Measurements from ENCODE around the gene RBM4.
A peak's percentile ranks its signal among the peaks of the same experiment; 100 is the strongest.

RBM4 gene

DNA sequence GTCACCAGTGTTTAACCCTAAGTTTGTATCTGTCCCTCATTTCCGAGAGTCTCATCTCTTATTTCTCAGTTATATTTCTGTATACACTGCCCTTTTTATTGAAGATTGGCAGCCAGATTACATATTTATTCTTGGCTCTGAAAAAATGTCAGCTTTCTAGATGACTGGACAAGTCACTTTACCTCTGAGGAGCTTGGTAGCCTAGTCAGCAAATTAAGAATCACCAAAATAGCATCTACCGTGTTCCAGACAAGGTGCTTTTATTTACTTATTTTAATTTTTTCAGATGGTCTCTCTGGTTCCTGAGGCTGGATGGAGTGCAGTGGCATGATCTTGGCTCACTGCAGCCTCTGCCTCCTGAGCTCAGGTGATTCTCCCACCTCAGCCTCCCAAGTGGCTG, 5.6 kb upstream of the RBM4 start:
- no peaks in the 10 kb centered on the region for H3K9me3 ChIP-seq (ENCODE audit: insufficient read depth, low read length, severe bottlenecking)
- H3K36me3 ChIP-seq (ENCODE audit: insufficient read depth, low read length), result peaks cover 67% of the 10 kb centered on the region
- no peak for ATAC-seq (ENCODE audit: insufficient read depth, low read depth)
- peaks cover 100% of the 10 kb centered on the region for H3K79me2 ChIP-seq (ENCODE audit: insufficient read depth, low read length)
- no peak for TF ChIP-seq CTCF (IDR thresholded peaks at IDR 0.05; ENCODE audit: borderline replicate concordance, extremely low read depth, low read length, poor library complexity, severe bottlenecking)
- TF ChIP-seq EZH2 (IDR thresholded peaks at IDR 0.05; ENCODE audit: borderline replicate concordance, low read depth, low read length, severe bottlenecking), result no peak
- no peak overlapping the region for H2AFZ ChIP-seq (ENCODE audit: low read depth, low read length)
- no peak for DNase-seq
- H3K27ac ChIP-seq (ENCODE audit: low read length), result no peak overlapping the region
- H3K9ac ChIP-seq (ENCODE audit: low read depth, low read length), result no peak overlapping the region
- peaks cover 40% of the 10 kb centered on the region for H3K4me1 ChIP-seq (ENCODE audit: insufficient read depth, low read length)
- H3K27me3 ChIP-seq (ENCODE audit: insufficient read depth, low read length, poor library complexity), result no peaks in the 10 kb centered on the region
- H4K20me1 ChIP-seq (ENCODE audit: insufficient read depth, low read length), result peaks cover 70% of the 10 kb centered on the region
- no peak overlapping the region for H3K4me3 ChIP-seq (ENCODE audit: low read depth in 1 of 2, low read length in 2 of 2)
- H3K4me2 ChIP-seq (ENCODE audit: insufficient read depth, low read length), result no peak overlapping the region

GRCh38 chr11:66636411-66636810, 2.1 kb upstream of the RBM4 start:
- peaks cover 62% of the 10 kb centered on the region for H3K4me1 ChIP-seq (ENCODE audit: insufficient read depth, low read length)
- H4K20me1 ChIP-seq (ENCODE audit: insufficient read depth, low read length), result peaks cover 68% of the 10 kb centered on the region
- no peak overlapping the region for H2AFZ ChIP-seq (ENCODE audit: low read depth, low read length)
- TF ChIP-seq CTCF (IDR thresholded peaks at IDR 0.05; ENCODE audit: borderline replicate concordance, extremely low read depth, low read length, poor library complexity, severe bottlenecking) (no peak), EZH2 (IDR thresholded peaks at IDR 0.05; ENCODE audit: borderline replicate concordance, low read depth, low read length, severe bottlenecking) (no peak)
- H3K4me2 ChIP-seq (ENCODE audit: insufficient read depth, low read length), result peak overlapping the region; percentile 32
- peak overlapping the region; percentile 18; the same call in 1 of the 2 replicates for H3K27ac ChIP-seq (ENCODE audit: low read length)
- H3K4me3 ChIP-seq (ENCODE audit: low read depth in 1 of 2, low read length in 2 of 2), result no peak overlapping the region
- DNase-seq (no peak), ATAC-seq (ENCODE audit: insufficient read depth, low read depth) (no peak)
- peaks cover 65% of the 10 kb centered on the region for H3K36me3 ChIP-seq (ENCODE audit: insufficient read depth, low read length)
- peak overlapping the region; percentile 59; the same call in 1 of the 2 replicates for H3K9ac ChIP-seq (ENCODE audit: low read depth, low read length)
- no peaks in the 10 kb centered on the region for H3K27me3 ChIP-seq (ENCODE audit: insufficient read depth, low read length, poor library complexity)
- no peaks in the 10 kb centered on the region for H3K9me3 ChIP-seq (ENCODE audit: insufficient read depth, low read length, severe bottlenecking)
- H3K79me2 ChIP-seq (ENCODE audit: insufficient read depth, low read length), result peaks cover 97% of the 10 kb centered on the region

GRCh38 chr11:66637557-66638176, 836 bp upstream of the RBM4 start:
- peaks cover 97% of the 10 kb centered on the region for H3K79me2 ChIP-seq (ENCODE audit: insufficient read depth, low read length)
- ATAC-seq (ENCODE audit: insufficient read depth, low read depth), result no peak; the same call in 2 of the 3 replicates

More at GRCh38 chr11:66637557-66638176, 836 bp upstream of the RBM4 start:
- no peaks in the 10 kb centered on the region for H3K27me3 ChIP-seq (ENCODE audit: insufficient read depth, low read length, poor library complexity)
- peak overlapping the region; percentile 79 for H3K27ac ChIP-seq (ENCODE audit: low read length)
- peak overlapping the region; percentile 56 for H2AFZ ChIP-seq (ENCODE audit: low read depth, low read length)
- TF ChIP-seq EZH2 (IDR thresholded peaks at IDR 0.05; ENCODE audit: borderline replicate concordance, low read depth, low read length, severe bottlenecking) (no peak), CTCF (IDR thresholded peaks at IDR 0.05; ENCODE audit: borderline replicate concordance, extremely low read depth, low read length, poor library complexity, severe bottlenecking) (no peak)
- H3K9me3 ChIP-seq (ENCODE audit: insufficient read depth, low read length, severe bottlenecking), result no peaks in the 10 kb centered on the region
- peaks cover 69% of the 10 kb centered on the region for H3K4me1 ChIP-seq (ENCODE audit: insufficient read depth, low read length)
- peaks cover 69% of the 10 kb centered on the region for H4K20me1 ChIP-seq (ENCODE audit: insufficient read depth, low read length)
- no peak for DNase-seq
- H3K9ac ChIP-seq (ENCODE audit: low read depth, low read length), result peak overlapping the region; percentile 59
- peak overlapping the region; percentile 80 for H3K4me2 ChIP-seq (ENCODE audit: insufficient read depth, low read length)
- H3K4me3 ChIP-seq (ENCODE audit: low read depth in 1 of 2, low read length in 2 of 2), result peak overlapping the region; percentile 8 to 59; a peak in 3 of 4 replicates
- H3K36me3 ChIP-seq (ENCODE audit: insufficient read depth, low read length), result peaks cover 65% of the 10 kb centered on the region

Measured in DND-41 (cell line).